Stomach (tissue), 9 donors: ENCODE results near the gene MRPL24. TPM values are rescaled to one million over a fixed set of nuclear protein-coding genes. Genes with fewer than 3 reads are reported as not detected.
A peak's percentile ranks its signal among the peaks of the same experiment; 100 is the strongest.

Experiments used
- DNase-seq, 2 donors: peaks; one replicate each; pipeline versions ENCODE4 v3.0.0 to v3.0.0-alpha.2; 2013 to 2019
- H3K27ac ChIP-seq, 5 donors: fragments of 200-600 bp in 4 of 5; sonication (generic) in 4 of 5; one replicate each; pipeline ENCODE4 v1.5.1; 2013 to 2019; ENCODE audit warnings: mild to moderate bottlenecking in 1 of 5, moderate library complexity in 1 of 5
- H3K27me3 ChIP-seq, 3 donors: fragments of 200-600 bp; sonication (generic); one replicate each; pipeline ENCODE4 v1.5.1; 2017 to 2019; ENCODE audit warnings: mixed run types in 1 of 3
- H3K36me3 ChIP-seq, 4 donors: fragments of 200-600 bp; sonication (generic); 1 replicate in 3 of 4; 2 replicates in 1 of 4; pipeline ENCODE4 v1.5.1; 2016 to 2019
- H3K4me1 ChIP-seq, 4 donors: fragments of 200-600 bp; sonication (generic); one replicate each; pipeline ENCODE4 v1.5.1; 2016 to 2019
- H3K4me3 ChIP-seq, 4 donors: fragments of 200-600 bp; sonication (generic) in 3 of 4; one replicate each; pipeline ENCODE4 v1.5.1; 2016 to 2019; ENCODE audit warnings: mild to moderate bottlenecking in 1 of 4
- H3K9me3 ChIP-seq, 4 donors: fragments of 200-600 bp; sonication (generic); one replicate each; pipeline ENCODE4 v1.5.1; 2016 to 2019
- EP300 ChIP-seq: sonication (generic); formaldehyde crosslinking; IDR thresholded peaks from one replicate; pipeline ENCODE4 v1.6.1; 2017; ENCODE audit warnings: antibody characterized with exemption
- POLR2A ChIP-seq, 4 donors: fragments of 450-650 bp; IDR thresholded peaks; one replicate each; pipeline ENCODE4 v1.6.1; 2016; ENCODE audit warnings: antibody characterized with exemption in 4 of 4, control low read depth in 2 of 4, mild to moderate bottlenecking in 1 of 4, moderate library complexity in 1 of 4
- POLR2AphosphoS5 ChIP-seq, 3 donors: sonication (generic); formaldehyde crosslinking; IDR thresholded peaks; one replicate each; pipeline ENCODE4 v1.6.1; 2016; ENCODE audit warnings: antibody characterized with exemption in 3 of 3
- WGBS, 5 donors: extraction: QIAGEN DNeasy Blood & Tissue Kit in 3 of 5; methylation state at CpG; one replicate each; pipeline versions ENCODE4 v1.1.5 to v1.1.7; 2013 to 2018; 5-methylcytosine and 5-hydroxymethylcytosine counted together
- intact Hi-C: fragments of 100-400 bp; cut with DNase I; formaldehyde crosslinking; loops from one replicate; pipeline ENCODE4 v1.15.1; 2023; ENCODE audit warnings: low total_unique reads
- polyA plus RNA-seq, 3 donors: library from polyadenylated mRNA; stranded (reverse); fragments of 200-250 nt; gene quantifications; one replicate each; pipeline ENCODE4 v1.2.3, GENCODE V29; 2013
- total RNA-seq, 5 donors: library from RNA; depleted of rRNA; stranded (reverse); fragments of >200 nt; gene quantifications; one replicate each; pipeline versions ENCODE4 v1.1.0 to v1.2.3, GENCODE V29; 2014 to 2016
- TF ChIP-seq, protein P1 (sequence below), 7 experiments: fragments of 450-650 bp in 4 of 7; fragments of 200-600 bp in 3 of 7; sonication (generic) in 3 of 7; IDR thresholded peaks; one replicate each; pipeline ENCODE4 v1.5.1; 2016 to 2019; ENCODE audit warnings: antibody characterized with exemption in 7 of 7, control low read depth in 2 of 7, mild to moderate bottlenecking in 1 of 7
- donor health status: healthy with polysubstance abuse.
- donor health status: Bipolar disorder and iron deficiency.
- donor health status: healthy.

The MRPL24 gene
- total and polyA plus RNA-seq, 8 donors = 15.6 to 113 (median 48.8) TPM

- WGBS, 5 donors = 74 to 81% (median 76%) methylated on average over 3 of the region's 3 CpGs
- H3K27me3 ChIP-seq = no peaks in the 10 kb centered on the region
- peaks cover 55 to 84% (median 70%) of the 10 kb centered on the region in 4 donors for H3K4me1 ChIP-seq
- H3K36me3 ChIP-seq = peaks cover 5 to 19% (median 15%) of the 10 kb centered on the region in 4 donors
- intact Hi-C loops = no loop called here
- no peak for DNase-seq
- no peak overlapping the region for H3K27ac ChIP-seq
- no peak overlapping the region for H3K4me3 ChIP-seq
- TF ChIP-seq POLR2AphosphoS5 (IDR thresholded peaks at IDR 0.05) = no peak
- TF ChIP-seq, protein P1, sequence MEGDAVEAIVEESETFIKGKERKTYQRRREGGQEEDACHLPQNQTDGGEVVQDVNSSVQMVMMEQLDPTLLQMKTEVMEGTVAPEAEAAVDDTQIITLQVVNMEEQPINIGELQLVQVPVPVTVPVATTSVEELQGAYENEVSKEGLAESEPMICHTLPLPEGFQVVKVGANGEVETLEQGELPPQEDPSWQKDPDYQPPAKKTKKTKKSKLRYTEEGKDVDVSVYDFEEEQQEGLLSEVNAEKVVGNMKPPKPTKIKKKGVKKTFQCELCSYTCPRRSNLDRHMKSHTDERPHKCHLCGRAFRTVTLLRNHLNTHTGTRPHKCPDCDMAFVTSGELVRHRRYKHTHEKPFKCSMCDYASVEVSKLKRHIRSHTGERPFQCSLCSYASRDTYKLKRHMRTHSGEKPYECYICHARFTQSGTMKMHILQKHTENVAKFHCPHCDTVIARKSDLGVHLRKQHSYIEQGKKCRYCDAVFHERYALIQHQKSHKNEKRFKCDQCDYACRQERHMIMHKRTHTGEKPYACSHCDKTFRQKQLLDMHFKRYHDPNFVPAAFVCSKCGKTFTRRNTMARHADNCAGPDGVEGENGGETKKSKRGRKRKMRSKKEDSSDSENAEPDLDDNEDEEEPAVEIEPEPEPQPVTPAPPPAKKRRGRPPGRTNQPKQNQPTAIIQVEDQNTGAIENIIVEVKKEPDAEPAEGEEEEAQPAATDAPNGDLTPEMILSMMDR (IDR thresholded peaks at IDR 0.05) = no peak
- TF ChIP-seq POLR2A (IDR thresholded peaks at IDR 0.05) = no peak
- no peak for TF ChIP-seq EP300
- H3K9me3 ChIP-seq = no peaks in the 10 kb centered on the region
Observed at GRCh38 chr1:156772222-156772621, 31.3 kb upstream of the MRPL24 start.

DNA sequence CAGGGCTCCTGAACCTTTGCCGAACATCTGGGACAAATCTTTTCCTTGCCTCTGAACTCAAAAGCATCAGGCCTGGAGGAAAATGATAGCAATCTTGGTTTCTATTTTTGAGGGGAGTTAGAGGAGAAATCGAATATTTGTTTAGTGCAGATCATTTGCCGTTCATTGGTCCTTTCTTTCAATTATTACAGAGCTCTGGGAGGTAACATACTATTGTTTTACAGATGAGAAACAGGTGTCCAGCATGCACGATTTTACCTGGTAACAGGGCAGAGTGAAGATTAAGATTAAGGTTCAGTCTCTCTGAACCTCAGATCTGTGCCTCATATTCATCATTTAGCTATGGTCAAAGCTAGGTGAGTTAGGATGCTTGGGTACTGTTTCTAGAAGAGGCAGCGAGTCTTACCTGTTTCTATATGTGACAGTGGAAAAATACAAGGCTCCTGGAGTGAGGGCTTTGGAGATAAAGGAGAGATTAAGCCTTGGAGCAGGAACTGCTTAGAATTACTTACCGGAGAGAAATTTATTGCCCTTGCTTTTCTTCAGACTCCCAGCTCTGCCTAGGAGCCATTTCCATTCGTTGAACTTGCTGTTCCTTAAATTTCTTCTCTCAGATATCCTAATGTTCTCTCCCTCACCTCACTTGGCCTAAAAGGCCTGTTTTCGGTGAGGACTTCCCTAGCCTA is 27.9 kb upstream of the MRPL24 start:
- peak overlapping the region in 4 of 5 donors; percentile 92 to 97 (median 97) for H3K27ac ChIP-seq
- H3K4me3 ChIP-seq = peak overlapping the region; percentile 90 to 97 (median 94)
- no peaks in the 10 kb centered on the region for H3K9me3 ChIP-seq
- intact Hi-C loops = no loop called here
- H3K4me1 ChIP-seq = peaks cover 48 to 72% (median 67%) of the 10 kb centered on the region in 4 donors
- H3K36me3 ChIP-seq = peaks cover 5 to 19% (median 14%) of the 10 kb centered on the region in 4 donors
- H3K27me3 ChIP-seq = no peaks in the 10 kb centered on the region
- WGBS, 5 donors = 11 to 23% (median 14%) methylated on average over 8 of the region's 8 CpGs
- DNase-seq = no peak
- TF ChIP-seq EP300 (no peak), POLR2A (IDR thresholded peaks at IDR 0.05) (no peak), POLR2AphosphoS5 (IDR thresholded peaks at IDR 0.05) (no peak)
- TF ChIP-seq, protein P1 (IDR thresholded peaks at IDR 0.05) = no peak

DNA sequence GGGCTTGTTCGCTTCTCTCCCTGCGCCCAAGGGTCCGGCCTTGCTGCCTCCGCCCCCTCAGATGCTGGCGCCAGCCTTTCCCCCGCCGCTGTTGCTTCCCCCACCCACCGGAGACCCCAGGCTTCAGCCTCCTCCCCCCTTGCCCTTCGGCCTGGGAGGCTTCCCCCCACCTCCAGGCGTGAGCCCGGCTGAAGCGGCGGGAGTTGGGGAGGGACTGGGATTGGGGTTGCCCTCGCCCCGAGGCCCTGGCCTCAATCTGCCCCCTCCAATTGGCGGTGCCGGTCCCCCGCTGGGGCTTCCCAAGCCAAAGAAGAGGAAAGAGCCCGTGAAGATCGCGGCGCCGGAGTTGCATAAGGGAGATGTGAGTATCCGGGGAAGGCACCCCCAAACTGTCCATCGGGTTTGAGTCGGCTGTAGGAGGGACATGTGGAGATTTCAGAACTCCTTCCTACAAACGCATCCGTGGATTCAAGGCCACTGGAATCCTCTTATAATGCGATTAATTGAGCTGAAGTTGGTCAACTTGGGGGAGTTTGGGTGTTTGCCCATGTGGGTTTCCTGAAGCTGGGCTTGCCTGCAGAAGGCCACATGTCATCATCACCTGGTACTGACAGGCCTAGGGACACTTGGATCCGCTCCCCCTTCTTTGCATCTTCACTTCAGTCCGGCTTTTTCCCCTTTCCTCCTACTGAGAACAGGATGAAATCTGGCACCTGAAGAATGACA is 27.2 kb upstream of the MRPL24 start:
- Histone ChIP-seq H3K27me3 (no peaks in the 10 kb centered on the region), H3K4me1 (peaks cover 43 to 65% (median 60%) of the 10 kb centered on the region in 4 donors), H3K36me3 (peaks cover 5 to 19% (median 13%) of the 10 kb centered on the region in 4 donors), H3K4me3 (peak overlapping the region; percentile 90 to 97 (median 94)), H3K27ac (peak overlapping the region; percentile 92 to 97 (median 97)), H3K9me3 (no peaks in the 10 kb centered on the region)
- TF ChIP-seq, protein P1 (IDR thresholded peaks at IDR 0.05) = no peak
- TF ChIP-seq POLR2AphosphoS5 (IDR thresholded peaks at IDR 0.05) (no peak), POLR2A (IDR thresholded peaks at IDR 0.05) (no peak), EP300 (no peak)
- peak in 1 of 2 donors; percentile 72 for DNase-seq
- WGBS, 5 donors = 0 to 1% (median 0%) methylated on average over 24 to 31 of the region's 31 CpGs
- intact Hi-C loops = no loop called here

DNA sequence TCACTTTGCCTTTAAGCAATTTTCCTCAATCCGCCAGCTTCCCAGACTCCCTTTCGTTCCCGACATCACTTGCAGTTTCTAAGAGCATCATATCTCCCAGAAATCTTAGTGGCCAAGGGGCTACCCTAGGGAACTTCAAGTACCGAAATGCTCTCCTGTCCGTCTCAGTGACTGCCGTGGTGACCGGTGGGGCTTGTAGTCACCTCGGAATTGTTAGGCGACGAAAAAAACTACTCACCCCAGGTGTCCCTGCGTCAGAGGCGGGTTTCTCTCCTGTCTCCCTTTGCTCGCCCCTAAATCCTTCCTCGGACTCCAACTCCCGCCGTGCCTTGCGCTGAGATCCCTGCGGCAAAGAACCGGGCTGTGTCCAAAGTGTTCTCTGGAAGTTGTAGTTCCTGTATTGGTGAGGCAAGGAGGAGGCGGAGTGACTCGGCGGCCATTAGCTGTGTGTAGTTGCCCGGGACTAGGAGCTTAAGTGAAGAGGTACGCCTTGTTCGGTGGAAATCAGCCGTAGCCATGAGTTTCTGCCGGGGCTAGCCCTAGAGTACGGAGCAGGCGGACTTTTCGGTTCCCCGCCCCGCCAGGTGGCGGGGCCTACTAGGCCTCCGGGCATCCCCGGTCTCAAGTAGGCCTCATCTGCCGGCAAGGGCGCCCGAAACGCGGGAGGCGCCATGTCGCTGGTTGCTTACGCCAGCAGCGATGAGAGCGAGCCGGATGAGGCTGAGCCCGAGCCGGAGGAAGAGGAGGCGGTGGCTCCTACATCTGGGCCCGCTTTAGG is 26.4 kb upstream of the MRPL24 start, which contains the start of gene PRCC:
Gene PRCC, plus strand, starts transcription at position 435 of the 778 bp plus-strand sequence. Its CDS starts 237 bp downstream, at position 672.
- peak; percentile 53 to 92 (median 83) for TF ChIP-seq POLR2AphosphoS5 (IDR thresholded peaks at IDR 0.05)
- no peak for TF ChIP-seq POLR2A (IDR thresholded peaks at IDR 0.05)
- TF ChIP-seq, protein P1 (IDR thresholded peaks at IDR 0.05) = no peak
- no peak for TF ChIP-seq EP300
- Histone ChIP-seq H3K27ac (peak within 1 kb of the TSS; percentile 92 to 97 (median 97)), H3K9me3 (no peaks in the 10 kb centered on the region), H3K36me3 (peaks cover 5 to 19% (median 11%) of the 10 kb centered on the region in 4 donors), H3K4me3 (peak within 1 kb of the TSS; percentile 90 to 97 (median 94)), H3K4me1 (peaks cover 35 to 57% (median 53%) of the 10 kb centered on the region in 4 donors), H3K27me3 (no peaks in the 10 kb centered on the region)
- 0% methylated on average over 34 to 50 of the region's 50 CpGs for WGBS, 5 donors
- intact Hi-C loops = no loop called here
- DNase-seq = peak; percentile 97 to 100
